SH-SY5Y (cell line): Measurements from ENCODE around the gene ATL3.

ENCODE experiments used
- GATA2 ChIP-seq: IDR thresholded peaks from 2 replicates; pipeline ENCODE4 v1.6.1; 2011; ENCODE audit warnings: mild to moderate bottlenecking, low read depth, low read length
- GATA3 ChIP-seq: IDR thresholded peaks from 2 replicates; pipeline ENCODE4 v1.6.1; 2011; ENCODE audit warnings: low read depth, mild to moderate bottlenecking, low read length, moderate library complexity

Gene ATL3

GRCh38 chr11:63671322-63672155, at the start of gene ATL3:
Gene ATL3, minus strand, starts transcription at chr11:63671376. Its CDS starts 41 bp downstream, at chr11:63671335.
- TF ChIP-seq GATA2: peak; percentile 13; the same call in 1 of the 2 replicates
- no peak for TF ChIP-seq GATA3

GRCh38 chr11:63720611-63721010, 49.4 kb upstream of the ATL3 start:
- TF ChIP-seq GATA2 (no peak), GATA3 (no peak)

- TF ChIP-seq GATA2 (no peak), GATA3 (no peak)
Measured at GRCh38 chr11:63719987-63720386, 48.8 kb upstream of the ATL3 start.

GRCh38 chr11:63719001-63719400, 47.8 kb upstream of the ATL3 start:
- TF ChIP-seq GATA3: no peak
- TF ChIP-seq GATA2: no peak

GRCh38 chr11:63716046-63716445, 44.9 kb upstream of the ATL3 start:
- TF ChIP-seq GATA2: no peak
- TF ChIP-seq GATA3: no peak

- TF ChIP-seq GATA3: no peak
- TF ChIP-seq GATA2: no peak
Measured at GRCh38 chr11:63713766-63714165, 42.6 kb upstream of the ATL3 start.

- TF ChIP-seq GATA3: no peak
- TF ChIP-seq GATA2: no peak
Measured at GRCh38 chr11:63711838-63712237, 40.7 kb upstream of the ATL3 start.

GRCh38 chr11:63710476-63711217, 39.5 kb upstream of the ATL3 start:
- TF ChIP-seq GATA3: no peak
- no peak for TF ChIP-seq GATA2

- TF ChIP-seq GATA2: no peak
Measured at GRCh38 chr11:63709336-63709884, 38.2 kb upstream of the ATL3 start.

GRCh38 chr11:63708764-63709163, 37.6 kb upstream of the ATL3 start:
- TF ChIP-seq GATA2 (no peak), GATA3 (no peak)

GRCh38 chr11:63705526-63705925, 34.4 kb upstream of the ATL3 start:
- no peak for TF ChIP-seq GATA3
- no peak for TF ChIP-seq GATA2

- TF ChIP-seq GATA3 (peak; percentile 29; the same call in 1 of the 2 replicates), GATA2 (no peak; the same call in 1 of the 2 replicates)
Measured at GRCh38 chr11:63699896-63700295, 28.7 kb upstream of the ATL3 start.

- TF ChIP-seq GATA3: no peak
- TF ChIP-seq GATA2: no peak
Measured at GRCh38 chr11:63698976-63699733, 28.0 kb upstream of the ATL3 start.

- TF ChIP-seq GATA3: no peak
- no peak for TF ChIP-seq GATA2
Measured at GRCh38 chr11:63694596-63694995, 23.4 kb upstream of the ATL3 start.
